Erythroblast (primary cell): ENCODE data around the gene DCLRE1A.

Experiments
- GATA1 ChIP-seq: IDR thresholded peaks from 2 replicates; pipeline ENCODE4 v1.6.1; 2011; ENCODE audit warnings: low read depth, mild to moderate bottlenecking, control low read depth, low read length, moderate library complexity
- POLR2A ChIP-seq: IDR thresholded peaks from 2 replicates; pipeline ENCODE4 v1.6.1; 2011; ENCODE audit warnings: mild to moderate bottlenecking, low read length

DNA sequence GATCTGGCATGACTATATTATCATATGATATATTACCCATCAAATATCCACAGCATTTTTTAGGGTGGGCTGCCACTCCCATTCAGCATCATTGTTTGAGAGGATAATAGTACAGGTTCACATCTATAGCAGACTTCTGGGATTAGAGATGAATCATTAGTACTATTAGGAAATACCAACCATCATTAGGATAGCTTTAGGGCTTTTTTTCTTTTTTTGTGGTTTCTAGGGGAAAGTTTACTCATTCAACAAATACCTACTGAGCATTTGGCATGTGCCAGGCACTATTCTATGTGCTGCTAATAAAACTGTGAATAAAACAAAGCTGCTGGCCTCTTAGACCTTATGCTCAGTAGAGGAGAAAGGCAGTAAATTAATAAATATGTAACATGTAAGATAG, 41.1 kb upstream of the DCLRE1A start:
- TF ChIP-seq POLR2A = no peak
- TF ChIP-seq GATA1 = no peak
